Measurements from ENCODE around the gene EXOC6. TPM values are rescaled to one million over a fixed set of nuclear protein-coding genes. Genes with fewer than 3 reads are reported as not detected.
A peak's percentile ranks its signal among the peaks of the same experiment; 100 is the strongest.

The EXOC6 gene
- total RNA-seq, 1 experiment from 2014 or later: 12.9 TPM

DNA sequence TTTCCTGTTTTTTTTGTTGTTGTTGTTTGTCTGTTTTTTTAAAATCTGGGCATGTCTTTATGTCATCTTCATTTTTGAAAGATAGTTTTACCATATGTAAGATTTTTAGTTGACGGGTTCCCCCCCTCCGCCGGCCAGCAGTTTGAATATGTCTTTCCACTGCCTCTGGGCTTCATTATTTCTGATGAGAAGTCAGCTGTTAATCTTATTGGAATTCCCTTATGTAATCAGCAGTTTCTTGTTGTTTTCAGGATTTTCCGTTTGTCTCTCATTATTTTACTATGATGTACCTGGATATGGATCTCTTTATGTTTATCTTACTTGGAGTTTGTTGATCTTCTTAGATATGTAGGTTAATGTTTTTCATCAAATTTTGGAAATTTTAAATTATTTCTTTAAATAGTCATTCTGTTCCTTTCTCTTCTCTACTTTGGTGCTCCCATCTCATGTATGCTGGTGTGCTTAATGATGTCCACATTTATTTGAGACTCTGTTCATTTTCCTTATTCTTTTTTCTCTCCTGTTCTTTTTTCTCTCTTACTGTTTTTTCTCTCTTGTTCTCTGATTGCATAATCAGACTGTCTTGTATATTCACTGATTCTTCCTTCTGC, 9.7 kb downstream of the EXOC6 start:
- Histone ChIP-seq H3K9me3 (ENCODE audit: control insufficient read depth in 1 of 2, insufficient read depth in 1 of 2, low read depth in 1 of 2, low read length in 2 of 2) (peaks cover 7 to 13% of the 10 kb centered on the region in 2 experiments; a peak in 2 of 4 replicates), H3K4me2 (ENCODE audit: low read length) (no peak overlapping the region), H3K27me3 (ENCODE audit: insufficient read depth, low read length) (no peaks in the 10 kb centered on the region), H4K20me1 (ENCODE audit: insufficient read depth) (no peaks in the 10 kb centered on the region), H3K36me3 (ENCODE audit: control insufficient read depth in 1 of 2, insufficient read depth in 2 of 2, low read length in 2 of 2) (no peaks in the 10 kb centered on the region), H3K79me2 (ENCODE audit: insufficient read depth, low read length) (peaks cover 66% of the 10 kb centered on the region), H3K4me1 (ENCODE audit: control insufficient read depth in 1 of 2, insufficient read depth in 2 of 2, low read length in 2 of 2) (no peaks in the 10 kb centered on the region), H3K27ac (ENCODE audit: low read depth, low read length) (no peak overlapping the region), H3K9ac (ENCODE audit: low read length) (no peak overlapping the region), H2AFZ (ENCODE audit: low read depth, low read length, poor library complexity, severe bottlenecking) (no peak overlapping the region), H3K9me2 (ENCODE audit: insufficient read depth) (no peaks in the 10 kb centered on the region), H3K4me3 (replicated peaks in 1 of 2; ENCODE audit: low read depth in 1 of 2, low read length in 2 of 2) (no peak overlapping the region)
- CTCF ChIA-PET: no interaction called here
- intact Hi-C loops (cut with micrococcal nuclease): no loop called here
- DNase-seq (ENCODE audit: low read depth, low spot score) (no peak), ATAC-seq (no peak)
- POLR2A ChIA-PET: no interaction called here
- BruUV-seq (replicated peaks): no TSS peak
- RAD21 ChIA-PET (ENCODE audit: low non-redundant PET in 1 of 2, low total read pairs in 2 of 2, uncharacterized antibody in 2 of 2, unreplicated experiment in 2 of 2): no interaction called here
- TF ChIP-seq CEBPB (IDR thresholded peaks at IDR 0.05; ENCODE audit: low read depth) (peak; percentile 35; the same call in 1 of the 2 replicates), CBX3 (IDR thresholded peaks at IDR 0.05; ENCODE audit: low read depth) (peak; percentile 96), ZFX (IDR thresholded peaks at IDR 0.05) (no peak), SIN3A (IDR thresholded peaks at IDR 0.05; ENCODE audit: low read depth) (0 out of 2 replicates have a peak, but pooled peaks have one; percentile 16)

DNA sequence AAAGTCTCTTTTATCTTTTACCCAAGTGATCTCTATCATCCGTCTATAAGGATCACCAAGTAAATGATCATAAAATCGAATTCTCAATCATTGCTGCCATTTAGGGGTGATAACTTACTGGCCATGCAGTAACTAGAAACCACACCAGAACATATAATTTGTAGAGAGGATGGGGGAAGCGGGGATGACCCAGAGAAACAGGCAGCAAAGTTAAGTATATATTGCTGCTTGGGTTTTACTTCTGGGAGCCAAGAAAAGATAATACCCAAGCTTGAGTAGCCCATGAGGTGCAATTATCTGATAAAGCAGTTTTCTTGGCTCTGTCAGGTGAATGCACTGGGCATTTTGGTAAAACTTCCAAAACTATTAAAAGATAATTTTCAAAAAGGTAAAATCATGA, 18.9 kb downstream of the EXOC6 start:
- H3K4me1 ChIP-seq (ENCODE audit: control insufficient read depth in 1 of 2, insufficient read depth in 2 of 2, low read length in 2 of 2): peaks cover 8 to 16% of the 10 kb centered on the region in 2 experiments; a peak in 3 of 4 replicates
- ChIA-PET RAD21 (ENCODE audit: low non-redundant PET in 1 of 2, low total read pairs in 2 of 2, uncharacterized antibody in 2 of 2, unreplicated experiment in 2 of 2) (no interaction called here), POLR2A (no interaction called here), CTCF (no interaction called here)
- H3K36me3 ChIP-seq (ENCODE audit: control insufficient read depth in 1 of 2, insufficient read depth in 2 of 2, low read length in 2 of 2): no peaks in the 10 kb centered on the region
- no peak overlapping the region for H3K9ac ChIP-seq (ENCODE audit: low read length)
- TF ChIP-seq, protein P1, sequence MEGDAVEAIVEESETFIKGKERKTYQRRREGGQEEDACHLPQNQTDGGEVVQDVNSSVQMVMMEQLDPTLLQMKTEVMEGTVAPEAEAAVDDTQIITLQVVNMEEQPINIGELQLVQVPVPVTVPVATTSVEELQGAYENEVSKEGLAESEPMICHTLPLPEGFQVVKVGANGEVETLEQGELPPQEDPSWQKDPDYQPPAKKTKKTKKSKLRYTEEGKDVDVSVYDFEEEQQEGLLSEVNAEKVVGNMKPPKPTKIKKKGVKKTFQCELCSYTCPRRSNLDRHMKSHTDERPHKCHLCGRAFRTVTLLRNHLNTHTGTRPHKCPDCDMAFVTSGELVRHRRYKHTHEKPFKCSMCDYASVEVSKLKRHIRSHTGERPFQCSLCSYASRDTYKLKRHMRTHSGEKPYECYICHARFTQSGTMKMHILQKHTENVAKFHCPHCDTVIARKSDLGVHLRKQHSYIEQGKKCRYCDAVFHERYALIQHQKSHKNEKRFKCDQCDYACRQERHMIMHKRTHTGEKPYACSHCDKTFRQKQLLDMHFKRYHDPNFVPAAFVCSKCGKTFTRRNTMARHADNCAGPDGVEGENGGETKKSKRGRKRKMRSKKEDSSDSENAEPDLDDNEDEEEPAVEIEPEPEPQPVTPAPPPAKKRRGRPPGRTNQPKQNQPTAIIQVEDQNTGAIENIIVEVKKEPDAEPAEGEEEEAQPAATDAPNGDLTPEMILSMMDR (IDR thresholded peaks at IDR 0.05 in 2 of 3, conservative IDR thresholded peaks at IDR 0.05 in 1 of 3; ENCODE audit: borderline replicate concordance in 1 of 3, insufficient read depth in 1 of 3, low read depth in 2 of 3, low read length in 2 of 3): no peak
- TF ChIP-seq YY1 (IDR thresholded peaks at IDR 0.05; ENCODE audit: extremely low read depth, insufficient replicate concordance, low read depth, low read length): no peak
- TF ChIP-seq ZFX (IDR thresholded peaks at IDR 0.05): no peak
- TF ChIP-seq POLR2A (IDR thresholded peaks at IDR 0.05; ENCODE audit: borderline replicate concordance, extremely low read depth, insufficient read depth, insufficient read length): no peak
- no peak for TF ChIP-seq SP1 (IDR thresholded peaks at IDR 0.05; ENCODE audit: low read depth)
- TF ChIP-seq, protein P2, sequence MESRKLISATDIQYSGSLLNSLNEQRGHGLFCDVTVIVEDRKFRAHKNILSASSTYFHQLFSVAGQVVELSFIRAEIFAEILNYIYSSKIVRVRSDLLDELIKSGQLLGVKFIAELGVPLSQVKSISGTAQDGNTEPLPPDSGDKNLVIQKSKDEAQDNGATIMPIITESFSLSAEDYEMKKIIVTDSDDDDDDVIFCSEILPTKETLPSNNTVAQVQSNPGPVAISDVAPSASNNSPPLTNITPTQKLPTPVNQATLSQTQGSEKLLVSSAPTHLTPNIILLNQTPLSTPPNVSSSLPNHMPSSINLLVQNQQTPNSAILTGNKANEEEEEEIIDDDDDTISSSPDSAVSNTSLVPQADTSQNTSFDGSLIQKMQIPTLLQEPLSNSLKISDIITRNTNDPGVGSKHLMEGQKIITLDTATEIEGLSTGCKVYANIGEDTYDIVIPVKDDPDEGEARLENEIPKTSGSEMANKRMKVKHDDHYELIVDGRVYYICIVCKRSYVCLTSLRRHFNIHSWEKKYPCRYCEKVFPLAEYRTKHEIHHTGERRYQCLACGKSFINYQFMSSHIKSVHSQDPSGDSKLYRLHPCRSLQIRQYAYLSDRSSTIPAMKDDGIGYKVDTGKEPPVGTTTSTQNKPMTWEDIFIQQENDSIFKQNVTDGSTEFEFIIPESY (IDR thresholded peaks at IDR 0.05; ENCODE audit: extremely low read depth, insufficient replicate concordance, low read length): no peak
- TF ChIP-seq JUND (IDR thresholded peaks at IDR 0.05): no peak
- no peak for TF ChIP-seq POLR2AphosphoS5 (IDR thresholded peaks at IDR 0.05; ENCODE audit: low read depth, low read length)
- no peak for TF ChIP-seq CBX3 (IDR thresholded peaks at IDR 0.05; ENCODE audit: low read depth)
- no peak for TF ChIP-seq ELF1 (IDR thresholded peaks at IDR 0.05; ENCODE audit: borderline replicate concordance, low read depth)
- TF ChIP-seq SIN3A (IDR thresholded peaks at IDR 0.05; ENCODE audit: low read depth): no peak
- no peak for TF ChIP-seq SRF (IDR thresholded peaks at IDR 0.05; ENCODE audit: low read depth)
- no peak for TF ChIP-seq TCF7L2 (IDR thresholded peaks at IDR 0.05; ENCODE audit: borderline replicate concordance, extremely low read depth, insufficient read depth, insufficient read length)
- no peak for TF ChIP-seq EZH2 (IDR thresholded peaks at IDR 0.05)
- TF ChIP-seq, protein P3, sequence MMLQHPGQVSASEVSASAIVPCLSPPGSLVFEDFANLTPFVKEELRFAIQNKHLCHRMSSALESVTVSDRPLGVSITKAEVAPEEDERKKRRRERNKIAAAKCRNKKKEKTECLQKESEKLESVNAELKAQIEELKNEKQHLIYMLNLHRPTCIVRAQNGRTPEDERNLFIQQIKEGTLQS (IDR thresholded peaks at IDR 0.05): no peak
- TF ChIP-seq EGR1 (IDR thresholded peaks at IDR 0.05; ENCODE audit: low read depth): no peak
- H3K27me3 ChIP-seq (ENCODE audit: insufficient read depth, low read length): no peaks in the 10 kb centered on the region
- no peaks in the 10 kb centered on the region for H3K9me3 ChIP-seq (ENCODE audit: control insufficient read depth in 1 of 2, insufficient read depth in 1 of 2, low read depth in 1 of 2, low read length in 2 of 2)
- H3K4me2 ChIP-seq (ENCODE audit: low read length): no peak overlapping the region
- no peak for ATAC-seq
- no peak overlapping the region for H3K4me3 ChIP-seq (replicated peaks in 1 of 2; ENCODE audit: low read depth in 1 of 2, low read length in 2 of 2)
- H3K9me2 ChIP-seq (ENCODE audit: insufficient read depth): no peaks in the 10 kb centered on the region
- H3K27ac ChIP-seq (ENCODE audit: low read depth, low read length): no peak overlapping the region
- H2AFZ ChIP-seq (ENCODE audit: low read depth, low read length, poor library complexity, severe bottlenecking): no peak overlapping the region
- intact Hi-C loops (cut with micrococcal nuclease): no loop called here
- peaks cover 10% of the 10 kb centered on the region; the same call in 1 of the 2 replicates for H3K79me2 ChIP-seq (ENCODE audit: insufficient read depth, low read length)
- H4K20me1 ChIP-seq (ENCODE audit: insufficient read depth): no peaks in the 10 kb centered on the region
- no TSS peak for BruUV-seq (replicated peaks)
- DNase-seq (ENCODE audit: low read depth, low spot score): no peak
